CD4-positive, alpha-beta memory T cell (primary cell): ENCODE data around the gene ERAP2. TPM values are rescaled to one million over a fixed set of nuclear protein-coding genes. Genes with fewer than 3 reads are reported as not detected.

Experiments used
- CTCF ChIA-PET: fragments of 350-600 bp; sonication (Branson Sonifier 250); formaldehyde crosslinking; loops from one replicate; lab custom pipeline; 2021; ENCODE audit warnings: inconsistent platforms; ENCODE audit not compliant: partially characterized antibody; lab: Charles Lee
- POLR2A ChIA-PET: fragments of 350-600 bp; sonication (Branson Sonifier 250); formaldehyde crosslinking; loops from one replicate; lab custom pipeline; 2021; ENCODE audit not compliant: partially characterized antibody; lab: Charles Lee
- DNase-seq, 5 donors: peaks; one replicate each; pipeline versions ENCODE4 v3.0.0 to v3.0.0-alpha.2; 2020 to 2022; ENCODE audit warnings: mixed read lengths in 1 of 5
- H3K27ac ChIP-seq: one replicate; pipeline ENCODE4 v1.7.0; 2013; ENCODE audit warnings: low read depth, low read length
- H3K27me3 ChIP-seq: 2 replicates; pipeline ENCODE4 v1.7.0; 2013; ENCODE audit warnings: mild to moderate bottlenecking, low read length, moderate library complexity; ENCODE audit not compliant: insufficient read depth
- H3K36me3 ChIP-seq: 2 replicates; pipeline ENCODE4 v1.7.0; 2013; ENCODE audit warnings: mild to moderate bottlenecking, low read length, moderate library complexity; ENCODE audit not compliant: insufficient read depth
- H3K4me1 ChIP-seq: 2 replicates; pipeline ENCODE4 v1.7.0; 2013; ENCODE audit warnings: mild to moderate bottlenecking, low read length, moderate library complexity; ENCODE audit not compliant: insufficient read depth
- H3K4me3 ChIP-seq, 2 donors: one replicate each; pipeline ENCODE4 v1.7.0; 2013; ENCODE audit warnings: low read length in 2 of 2, mild to moderate bottlenecking in 1 of 2
- H3K9me3 ChIP-seq, 2 donors: one replicate each; pipeline ENCODE4 v1.7.0; 2013; ENCODE audit warnings: low read length in 2 of 2, control low read depth in 1 of 2; ENCODE audit not compliant: control insufficient read depth in 1 of 2
- H3K27ac Mint-ChIP-seq, 7 donors: one replicate each; pipeline ENCODE4 v1.8.0; 2020 to 2021; ENCODE audit warnings: mixed read lengths in 7 of 7, mild to moderate bottlenecking in 6 of 7, inconsistent platforms in 3 of 7, moderate library complexity in 3 of 7
- H3K27me3 Mint-ChIP-seq, 2 donors: one replicate each; pipeline ENCODE4 v1.8.0; 2020 to 2021; ENCODE audit warnings: mixed read lengths in 2 of 2
- H3K36me3 Mint-ChIP-seq, 2 donors: one replicate each; pipeline ENCODE4 v1.8.0; 2020 to 2021; ENCODE audit warnings: mixed read lengths in 2 of 2, inconsistent platforms in 1 of 2, mild to moderate bottlenecking in 1 of 2
- H3K4me1 Mint-ChIP-seq, 4 donors: one replicate each; pipeline ENCODE4 v1.8.0; 2020 to 2021; ENCODE audit warnings: mixed read lengths in 4 of 4, mild to moderate bottlenecking in 1 of 4
- H3K4me3 Mint-ChIP-seq, 8 donors: one replicate each; pipeline ENCODE4 v1.8.0; 2020 to 2021; ENCODE audit warnings: mixed read lengths in 8 of 8, mild to moderate bottlenecking in 7 of 8, moderate library complexity in 6 of 8, inconsistent platforms in 3 of 8
- H3K9me3 Mint-ChIP-seq, 8 donors: one replicate each; pipeline ENCODE4 v1.8.0; 2020 to 2021; ENCODE audit warnings: mixed read lengths in 8 of 8, mild to moderate bottlenecking in 5 of 8, inconsistent platforms in 3 of 8, moderate library complexity in 1 of 8
- intact Hi-C: fragments of 100-400 bp; cut with micrococcal nuclease; formaldehyde crosslinking; loops from one replicate; pipeline ENCODE4 v1.15.1; 2023
- polyA plus RNA-seq, 2 donors: library from polyadenylated mRNA; unstranded; fragments of 300-500 nt; fragmentation: Illumina TruSeq; gene quantifications; one replicate each; pipeline ENCODE4 v1.2.3, GENCODE V29; 2021
- total RNA-seq, 2 experiments: library from RNA; stranded (reverse); gene quantifications; one replicate each; pipeline ENCODE4 v1.2.3, GENCODE V29; 2021

ERAP2 gene
- total and polyA plus RNA-seq, 4 experiments from 2014 or later = 4.7 to 112 (median 109) TPM

DNA sequence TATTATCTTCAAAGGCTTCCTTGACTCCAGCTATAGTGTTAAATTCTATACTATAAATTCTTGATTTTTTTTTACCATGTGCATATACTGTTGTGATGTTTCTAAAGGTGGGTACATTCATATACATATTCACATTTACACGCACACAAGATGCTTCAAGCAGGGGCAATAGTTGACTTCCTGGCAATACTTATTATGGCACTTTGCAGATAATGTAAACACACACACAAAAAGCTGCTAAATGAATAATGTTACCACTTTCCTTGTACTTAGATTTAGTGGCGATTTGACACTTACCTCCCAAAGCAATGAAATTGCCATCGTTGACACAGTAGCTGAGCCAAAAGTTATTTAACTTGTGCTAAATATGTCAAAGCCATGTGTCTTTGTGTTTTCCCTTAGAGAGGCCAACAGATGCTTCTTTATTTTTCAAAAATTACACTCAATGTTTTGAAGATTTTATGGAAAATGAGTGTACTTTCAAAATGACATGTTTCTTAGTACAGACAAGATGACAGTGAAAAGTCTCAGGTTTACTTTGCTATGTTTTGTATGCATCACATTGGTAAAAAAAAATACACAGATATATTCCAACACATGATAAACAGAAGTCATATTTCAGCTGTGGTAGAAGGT lies 12.2 kb upstream of the ERAP2 start:
- no peaks in the 10 kb centered on the region for H3K36me3 ChIP-seq
- no peak overlapping the region for H3K4me3 Mint-ChIP-seq
- peaks cover 4 to 5% (median 4%) of the 10 kb centered on the region in 4 donors for H3K4me1 Mint-ChIP-seq
- CTCF ChIA-PET = interaction anchor here (0.9 to 2.6 kb wide), 6 partner anchors 72 to 300 kb away, joined by 3 to 13 read pairs (median 4); partner anchors contain the start of gene LNPEP
- peaks cover 2% of the 10 kb centered on the region for H3K4me1 ChIP-seq
- peaks cover 0 to 2% of the 10 kb centered on the region in 2 donors for H3K27me3 Mint-ChIP-seq
- H3K27me3 ChIP-seq = no peaks in the 10 kb centered on the region
- H3K4me3 ChIP-seq = no peak overlapping the region
- H3K36me3 Mint-ChIP-seq = no peaks in the 10 kb centered on the region
- H3K27ac ChIP-seq = no peak overlapping the region
- H3K9me3 ChIP-seq = no peaks in the 10 kb centered on the region
- no peak overlapping the region for H3K27ac Mint-ChIP-seq
- POLR2A ChIA-PET = interaction anchor here (1.3 kb wide), 1 partner anchor 72 kb away, joined by 4 read pairs; the partner anchor contains the start of gene LNPEP
- no peak for DNase-seq
- H3K9me3 Mint-ChIP-seq = no peaks in the 10 kb centered on the region
- intact Hi-C loops = no loop called here

DNA sequence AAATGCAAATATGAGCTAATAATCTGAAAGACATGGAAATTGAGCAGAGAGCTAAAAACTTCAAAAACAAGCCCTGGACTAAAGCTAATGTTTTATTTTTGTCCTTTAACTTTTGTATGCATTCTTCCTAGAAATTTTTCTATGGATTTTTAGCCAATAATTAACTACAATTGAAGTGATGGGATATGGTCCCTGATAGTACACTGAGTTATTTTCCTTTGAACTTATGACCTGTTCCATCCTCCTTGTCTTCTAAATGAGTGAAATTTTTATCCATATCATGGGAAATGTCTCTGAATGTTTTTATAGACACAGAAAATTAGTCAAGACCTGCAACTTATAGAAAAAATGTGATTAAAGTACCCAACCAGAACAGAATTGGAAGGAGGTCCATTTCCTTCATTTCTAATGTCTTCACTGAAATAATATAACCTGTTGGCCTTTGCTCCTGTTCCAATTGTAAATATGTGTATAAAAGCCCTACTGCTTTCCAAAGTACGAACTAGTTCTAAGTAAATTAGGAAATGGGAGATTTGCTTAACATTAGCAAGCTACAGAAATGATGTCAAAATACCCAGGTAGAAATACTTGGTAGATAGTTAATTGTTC lies 11.3 kb upstream of the ERAP2 start:
- H3K4me3 Mint-ChIP-seq = no peak overlapping the region
- Histone ChIP-seq H3K4me3 (no peak overlapping the region), H3K27ac (no peak overlapping the region), H3K9me3 (no peaks in the 10 kb centered on the region), H3K36me3 (no peaks in the 10 kb centered on the region), H3K4me1 (peaks cover 12% of the 10 kb centered on the region), H3K27me3 (no peaks in the 10 kb centered on the region)
- intact Hi-C loops = loop anchor here (5.0 kb wide), 1 partner anchor 127 kb away; no protein-coding TSS in a partner anchor
- no peaks in the 10 kb centered on the region for H3K9me3 Mint-ChIP-seq
- no peak for DNase-seq
- ChIA-PET CTCF (interaction anchor here (0.9 to 2.6 kb wide), 8 partner anchors 11 to 299 kb away, joined by 3 to 13 read pairs (median 4); partner anchors contain the start of genes ERAP2 and LNPEP), POLR2A (interaction anchor here (1.3 kb wide), 1 partner anchor 71 kb away, joined by 4 read pairs; the partner anchor contains the start of gene LNPEP)
- no peaks in the 10 kb centered on the region for H3K36me3 Mint-ChIP-seq
- H3K27ac Mint-ChIP-seq = no peak overlapping the region
- H3K27me3 Mint-ChIP-seq = peaks cover 0 to 2% of the 10 kb centered on the region in 2 donors
- H3K4me1 Mint-ChIP-seq = peaks cover 6 to 14% (median 12%) of the 10 kb centered on the region in 4 donors

DNA sequence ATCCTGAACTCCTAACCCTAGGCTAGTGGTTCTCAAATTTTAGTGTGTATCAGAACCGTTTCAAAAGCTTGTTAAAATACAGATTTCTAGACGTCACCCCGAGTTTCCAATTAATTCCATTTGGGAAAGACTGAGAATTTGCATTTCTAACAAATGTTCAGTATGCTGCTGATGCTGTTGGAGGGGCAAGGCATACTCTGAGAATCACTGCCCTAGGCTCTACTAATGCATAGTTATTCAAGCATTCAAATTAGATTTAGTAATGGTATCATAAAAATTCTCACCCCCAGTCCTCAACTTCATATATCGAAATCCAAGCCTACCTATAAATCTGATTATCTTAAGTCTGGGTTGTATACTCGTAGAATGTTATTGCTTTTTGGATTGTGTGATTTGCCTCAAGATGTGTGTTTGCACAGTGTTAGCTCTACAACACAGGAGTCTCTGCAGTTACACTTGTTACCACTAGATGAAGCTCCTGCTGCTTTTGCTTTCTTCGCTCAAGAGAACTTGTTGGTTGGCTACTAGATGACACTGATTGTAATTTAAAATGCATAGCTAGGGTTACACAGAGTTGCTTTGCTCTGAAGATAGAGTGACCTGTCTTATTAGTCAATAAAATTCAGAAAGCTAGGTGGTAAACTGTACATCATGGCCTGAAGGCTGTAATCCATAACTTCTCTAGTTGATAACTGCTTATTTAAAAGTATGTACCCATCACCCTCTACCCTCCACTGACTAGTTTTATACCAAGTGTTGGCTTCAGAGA lies 7.5 kb upstream of the ERAP2 start:
- Mint-ChIP-seq H3K9me3 (no peaks in the 10 kb centered on the region), H3K4me3 (no peak overlapping the region), H3K4me1 (peaks cover 29 to 45% (median 33%) of the 10 kb centered on the region in 4 donors), H3K36me3 (no peaks in the 10 kb centered on the region), H3K27me3 (peaks cover 0 to 2% of the 10 kb centered on the region in 2 donors), H3K27ac (peak overlapping the region in 2 of 7 donors; percentile 0 to 38)
- ChIA-PET CTCF (interaction anchor here (0.6 to 7.3 kb wide), 78 partner anchors 9 to 1900 kb away, joined by 3 to 218 read pairs (median 6); partner anchors contain the start of genes LIX1 and LNPEP), POLR2A (interaction anchor here (0.6 to 2.0 kb wide), 20 partner anchors 9 to 290 kb away, joined by 3 to 12 read pairs (median 4); partner anchors contain the start of genes ERAP1 and LNPEP)
- Histone ChIP-seq H3K4me3 (no peak overlapping the region), H3K27me3 (no peaks in the 10 kb centered on the region), H3K36me3 (no peaks in the 10 kb centered on the region), H3K4me1 (peaks cover 34% of the 10 kb centered on the region), H3K27ac (no peak overlapping the region), H3K9me3 (no peaks in the 10 kb centered on the region)
- peak; percentile 42 to 68 (median 59) for DNase-seq
- intact Hi-C loops = loop anchor here (1.0 to 5.0 kb wide), 8 partner anchors 13 to 294 kb away; partner anchors contain the start of gene LIX1

DNA sequence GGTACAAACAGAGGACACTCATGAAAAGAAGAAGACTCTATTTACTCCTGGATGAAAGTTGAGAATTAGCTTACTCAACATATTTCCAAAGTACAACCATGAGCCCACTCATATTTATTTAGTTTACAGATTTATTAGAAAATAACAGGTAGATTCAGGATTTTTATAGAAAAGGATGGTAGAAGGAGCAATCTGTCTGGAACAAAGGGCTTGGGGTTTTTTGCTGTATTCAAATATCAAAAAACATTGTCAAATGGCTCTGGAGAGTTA lies 7.0 kb upstream of the ERAP2 start:
- Histone ChIP-seq H3K9me3 (no peaks in the 10 kb centered on the region), H3K4me3 (no peak overlapping the region), H3K4me1 (peaks cover 34% of the 10 kb centered on the region), H3K27ac (no peak overlapping the region), H3K36me3 (no peaks in the 10 kb centered on the region), H3K27me3 (no peaks in the 10 kb centered on the region)
- H3K36me3 Mint-ChIP-seq = no peaks in the 10 kb centered on the region
- intact Hi-C loops = loop anchor here (1.0 to 5.0 kb wide), 8 partner anchors 12 to 293 kb away; partner anchors contain the start of gene LIX1
- peak overlapping the region in 1 of 7 donors; percentile 38 for H3K27ac Mint-ChIP-seq
- DNase-seq = no peak
- CTCF ChIA-PET = interaction anchor here (0.6 to 7.3 kb wide), 77 partner anchors 9 to 1899 kb away, joined by 3 to 218 read pairs (median 6); partner anchors contain the start of genes LIX1 and LNPEP
- no peak overlapping the region for H3K4me3 Mint-ChIP-seq
- POLR2A ChIA-PET = interaction anchor here (0.7 to 2.0 kb wide), 19 partner anchors 8 to 290 kb away, joined by 3 to 12 read pairs (median 4); partner anchors contain the start of genes ERAP1 and LNPEP
- H3K4me1 Mint-ChIP-seq = peaks cover 30 to 50% (median 33%) of the 10 kb centered on the region in 4 donors
- H3K27me3 Mint-ChIP-seq = peaks cover 0 to 2% of the 10 kb centered on the region in 2 donors
- no peaks in the 10 kb centered on the region for H3K9me3 Mint-ChIP-seq

DNA sequence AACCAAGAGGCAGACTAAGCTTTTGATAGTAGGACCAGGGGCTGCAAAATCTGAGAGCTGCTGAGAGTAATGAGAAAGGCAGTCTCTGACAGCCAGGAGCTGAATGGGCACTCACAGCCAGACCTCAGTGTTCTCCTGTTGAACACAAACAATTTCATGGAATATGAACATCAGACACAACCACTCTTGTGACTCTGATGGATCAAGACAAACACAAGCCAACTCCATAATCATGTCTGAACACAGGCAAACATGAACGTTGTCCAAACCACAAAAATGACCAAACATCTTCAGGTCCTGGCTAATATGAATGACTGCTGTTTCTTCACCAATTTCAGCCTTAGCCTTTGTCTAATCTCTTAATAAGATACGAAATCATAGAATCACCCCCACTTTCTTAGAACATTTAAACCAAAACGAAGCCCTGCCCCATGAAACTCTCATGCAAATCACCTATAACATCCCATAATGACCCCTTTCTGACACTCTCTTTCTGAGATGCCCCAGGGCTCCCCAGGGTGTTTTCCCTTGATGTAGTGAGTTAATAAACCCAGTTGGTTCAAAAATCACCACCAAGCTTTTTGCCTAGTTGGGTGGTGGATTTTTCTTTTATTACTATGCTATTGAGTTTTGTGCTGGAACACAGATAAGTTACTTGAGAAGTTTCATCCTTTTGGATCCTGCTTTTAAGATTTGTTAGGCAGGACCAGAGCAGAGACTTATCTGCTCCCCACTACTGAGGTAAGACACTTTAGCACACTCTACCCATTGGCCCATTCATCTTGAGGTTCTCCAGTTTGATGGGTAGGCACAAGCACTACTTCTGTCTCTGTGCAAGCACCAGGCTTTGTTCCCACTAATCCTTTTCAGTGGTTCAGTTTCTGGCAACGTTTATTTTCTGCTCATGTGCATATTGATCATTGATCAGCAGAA lies 5.9 kb upstream of the ERAP2 start:
- intact Hi-C loops = no loop called here
- Histone ChIP-seq H3K27ac (no peak overlapping the region), H3K36me3 (no peaks in the 10 kb centered on the region), H3K4me1 (peaks cover 36% of the 10 kb centered on the region), H3K9me3 (no peaks in the 10 kb centered on the region), H3K4me3 (no peak overlapping the region), H3K27me3 (no peaks in the 10 kb centered on the region)
- Mint-ChIP-seq H3K9me3 (no peaks in the 10 kb centered on the region), H3K4me1 (peaks cover 33 to 60% (median 38%) of the 10 kb centered on the region in 4 donors), H3K4me3 (peak overlapping the region in 7 of 8 donors; percentile 1 to 64 (median 45)), H3K27ac (peak overlapping the region in 5 of 7 donors; percentile 50 to 73 (median 61)), H3K27me3 (peaks cover 0 to 2% of the 10 kb centered on the region in 2 donors), H3K36me3 (no peaks in the 10 kb centered on the region)
- POLR2A ChIA-PET = interaction anchor here (1.0 to 2.0 kb wide), 9 partner anchors 7 to 289 kb away, joined by 3 to 12 read pairs (median 3); partner anchors contain the start of gene LNPEP
- CTCF ChIA-PET = interaction anchor here (1.0 to 7.3 kb wide), 44 partner anchors 8 to 298 kb away, joined by 3 to 218 read pairs (median 8); partner anchors contain the start of genes LIX1 and LNPEP
- DNase-seq = no peak

DNA sequence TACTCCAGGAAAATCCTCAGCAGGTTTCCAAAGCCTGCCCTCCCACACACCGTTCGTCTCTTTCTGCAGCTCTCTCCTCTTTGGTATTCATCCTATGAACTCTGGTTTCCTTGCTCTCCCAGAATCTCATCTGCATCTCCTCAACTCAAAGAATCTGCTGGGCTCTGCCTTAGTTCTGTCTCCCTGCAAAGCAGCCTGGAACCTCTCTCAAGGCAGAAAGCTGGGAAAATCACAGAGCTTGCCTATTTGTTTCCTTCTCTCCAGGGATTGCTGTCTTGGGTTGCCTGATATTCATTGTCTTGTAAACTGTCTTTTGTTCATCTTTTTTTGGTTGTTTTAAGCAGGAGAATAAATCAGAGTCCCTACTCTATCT lies 5.3 kb upstream of the ERAP2 start:
- peaks cover 0 to 1% of the 10 kb centered on the region in 2 donors for H3K27me3 Mint-ChIP-seq
- POLR2A ChIA-PET = interaction anchor here (1.5 kb wide), 2 partner anchors 14 to 65 kb away, joined by 6 to 11 read pairs; partner anchors contain the start of gene LNPEP
- no peaks in the 10 kb centered on the region for H3K9me3 ChIP-seq
- no peaks in the 10 kb centered on the region for H3K9me3 Mint-ChIP-seq
- no peaks in the 10 kb centered on the region for H3K27me3 ChIP-seq
- peak overlapping the region in 7 of 8 donors; percentile 7 to 64 (median 45) for H3K4me3 Mint-ChIP-seq
- H3K4me1 ChIP-seq = peaks cover 43% of the 10 kb centered on the region
- intact Hi-C loops = no loop called here
- no peak overlapping the region for H3K4me3 ChIP-seq
- H3K27ac ChIP-seq = no peak overlapping the region
- H3K4me1 Mint-ChIP-seq = peaks cover 39 to 66% (median 45%) of the 10 kb centered on the region in 4 donors
- peak overlapping the region in 6 of 7 donors; percentile 13 to 73 (median 62) for H3K27ac Mint-ChIP-seq
- no peaks in the 10 kb centered on the region for H3K36me3 ChIP-seq
- DNase-seq = no peak
- H3K36me3 Mint-ChIP-seq = peaks cover 0 to 2% of the 10 kb centered on the region in 2 donors
- CTCF ChIA-PET = interaction anchor here (1.3 to 7.3 kb wide), 8 partner anchors 14 to 290 kb away, joined by 3 to 218 read pairs (median 4); no protein-coding TSS in a partner anchor
